HCT116 (cell line): ENCODE measurements around the gene ATP1A1. TPM values are rescaled to one million over a fixed set of nuclear protein-coding genes. Genes with fewer than 3 reads are reported as not detected.

ENCODE experiments used
- ATAC-seq: fragments of 200-7000 bp; cut with Tn5 transposase; 2 replicates; pipeline ENCODE4 v1.9.1; 2020; ENCODE audit warnings: mild to moderate bottlenecking, moderate library complexity
- BruUV-seq: library from RNA; stranded (reverse); fragments of 400-500 nt; replicated peaks from 2 replicates; lab custom pipeline; 2021; lab: Mats Ljungman, UMichigan
- CTCF ChIA-PET: fragments of 300-600 bp; sonication (Branson Sonifier 250); formaldehyde crosslinking; loops from one replicate; lab custom pipeline; 2021; ENCODE audit warnings: antibody characterized with exemption; lab: Charles Lee
- POLR2A ChIA-PET: fragments of 300-600, 350-600 bp; sonication (Branson Sonifier 250); formaldehyde crosslinking; loops from one replicate; lab custom pipeline; 2021; ENCODE audit warnings: antibody characterized with exemption; lab: Charles Lee
- RAD21 ChIA-PET, 2 experiments: fragments of 300-600 bp; sonication (Branson Sonifier 250); formaldehyde crosslinking; loops; one replicate each; lab custom pipeline; 2023; ENCODE audit warnings: low total read pairs in 2 of 2; ENCODE audit not compliant: uncharacterized antibody in 2 of 2, unreplicated experiment in 2 of 2, low non-redundant PET in 1 of 2; lab: Charles Lee
- DNase-seq: peaks from one replicate; pipeline ENCODE4 v3.0.0-alpha.2; 2010; ENCODE audit warnings: low read depth, low spot score
- H2AFZ ChIP-seq: fragments of 200-600 bp; shearing (Covaris generic), sonication (generic); 2 replicates; pipeline ENCODE4 v1.6.1; 2017; ENCODE audit warnings: low read depth, mixed run types, mixed read lengths, antibody characterized with exemption, low read length; ENCODE audit not compliant: poor library complexity, severe bottlenecking
- H3K27ac ChIP-seq: 2 replicates; pipeline ENCODE4 v1.5.1; 2012; ENCODE audit warnings: low read depth, low read length
- H3K27me3 ChIP-seq: fragments of 200-600 bp; sonication (generic); 2 replicates; pipeline ENCODE4 v1.6.1; 2016; ENCODE audit warnings: mixed run types, low read length, mixed read lengths; ENCODE audit not compliant: insufficient read depth
- H3K36me3 ChIP-seq, 2 experiments: fragments of 200-500 bp in 1 of 2; fragments of 200-600 bp in 1 of 2; sonication (Bioruptor generic) in 1 of 2; sonication (generic) in 1 of 2; 2 replicates each; pipeline versions ENCODE4 v1.5.1 to v1.6.1; 2014 to 2016; ENCODE audit warnings: low read length in 2 of 2, inconsistent platforms in 1 of 2, mixed read lengths in 1 of 2, mixed run types in 1 of 2; ENCODE audit not compliant: insufficient read depth in 2 of 2, control insufficient read depth in 1 of 2
- H3K4me1 ChIP-seq, 2 experiments: fragments of 200-600 bp in 1 of 2; sonication (generic) in 1 of 2; 2 replicates each; pipeline versions ENCODE4 v1.5.1 to v1.6.1; 2012 to 2017; ENCODE audit warnings: low read length in 2 of 2, inconsistent platforms in 1 of 2, mild to moderate bottlenecking in 1 of 2, mixed read lengths in 1 of 2, mixed run types in 1 of 2, moderate library complexity in 1 of 2; ENCODE audit not compliant: insufficient read depth in 2 of 2, control insufficient read depth in 1 of 2
- H3K4me2 ChIP-seq: fragments of 200-600 bp; sonication (generic); 2 replicates; pipeline ENCODE4 v1.6.1; 2017; ENCODE audit warnings: mixed run types, low read length, mixed read lengths
- H3K4me3 ChIP-seq, 2 experiments: fragments of 200-600 bp in 1 of 2; sonication (generic) in 1 of 2; replicated peaks in 1 of 2; 2 replicates each; pipeline ENCODE4 v1.5.1; 2011 to 2016; ENCODE audit warnings: low read length in 2 of 2, control low read depth in 1 of 2, low read depth in 1 of 2, mild to moderate bottlenecking in 1 of 2, mixed read lengths in 1 of 2, mixed run types in 1 of 2
- H3K79me2 ChIP-seq: fragments of 200-600 bp; sonication (generic); 2 replicates; pipeline ENCODE4 v1.6.1; 2017; ENCODE audit warnings: mild to moderate bottlenecking, mixed run types, low read length, moderate library complexity, mixed read lengths; ENCODE audit not compliant: insufficient read depth
- H3K9ac ChIP-seq: fragments of 200-600 bp; sonication (generic); 2 replicates; pipeline ENCODE4 v1.6.1; 2016; ENCODE audit warnings: low read length, mixed read lengths
- H3K9me2 ChIP-seq: fragments of 200-600 bp; sonication (generic), shearing (Covaris generic); 2 replicates; pipeline ENCODE4 v1.6.1; 2017; ENCODE audit warnings: mixed run types, mild to moderate bottlenecking, moderate library complexity; ENCODE audit not compliant: insufficient read depth
- H3K9me3 ChIP-seq, 2 experiments: fragments of 200-500 bp in 1 of 2; fragments of 200-600 bp in 1 of 2; sonication (Bioruptor generic) in 1 of 2; sonication (generic) in 1 of 2; 2 replicates each; pipeline ENCODE4 v1.6.1; 2014 to 2017; ENCODE audit warnings: low read length in 2 of 2, mixed read lengths in 2 of 2, inconsistent platforms in 1 of 2, low read depth in 1 of 2, mild to moderate bottlenecking in 1 of 2, mixed run types in 1 of 2, moderate library complexity in 1 of 2; ENCODE audit not compliant: control insufficient read depth in 1 of 2, insufficient read depth in 1 of 2
- H4K20me1 ChIP-seq: fragments of 200-600 bp; sonication (generic), shearing (Covaris generic); 2 replicates; pipeline ENCODE4 v1.6.1; 2017; ENCODE audit warnings: mixed run types, mild to moderate bottlenecking, moderate library complexity; ENCODE audit not compliant: insufficient read depth
- CBX3 ChIP-seq: IDR thresholded peaks from 2 replicates; pipeline ENCODE4 v1.6.1; 2012; ENCODE audit warnings: low read depth
- CEBPB ChIP-seq: IDR thresholded peaks from 2 replicates; pipeline ENCODE4 v1.6.1; 2012; ENCODE audit warnings: low read depth
- EGR1 ChIP-seq: IDR thresholded peaks from 2 replicates; pipeline ENCODE4 v1.6.1; 2012; ENCODE audit warnings: low read depth
- EZH2 ChIP-seq: fragments of 200-600 bp; sonication (generic); IDR thresholded peaks from 2 replicates; pipeline ENCODE4 v1.6.1; 2017; ENCODE audit warnings: antibody characterized with exemption, mixed run types
- EZH2phosphoT487 ChIP-seq: fragments of 200-600 bp; IDR thresholded peaks from 2 replicates; pipeline ENCODE4 v1.6.1; 2018; ENCODE audit warnings: antibody characterized with exemption, borderline replicate concordance
- FOSL1 ChIP-seq: IDR thresholded peaks from 2 replicates; pipeline ENCODE4 v1.6.1; 2012; ENCODE audit warnings: low read depth
- RAD21 ChIP-seq: IDR thresholded peaks from 2 replicates; pipeline ENCODE4 v1.6.1; 2012; ENCODE audit warnings: low read depth, mild to moderate bottlenecking
- ZFX ChIP-seq: fragments of 450-650 bp; IDR thresholded peaks from 2 replicates; pipeline ENCODE4 v1.6.1; 2017
- intact Hi-C: fragments of 100-400 bp; cut with micrococcal nuclease; formaldehyde crosslinking; loops from 2 replicates; pipeline ENCODE4 v1.10.0; 2022
- total RNA-seq: library from RNA; stranded (reverse); gene quantifications from one replicate; pipeline ENCODE4 v1.2.1, GENCODE V29; 2021; ENCODE audit not compliant: unreplicated experiment
- TF ChIP-seq, protein P1 (sequence below): IDR thresholded peaks from 2 replicates; pipeline ENCODE4 v1.6.1; 2011; ENCODE audit warnings: mild to moderate bottlenecking, low read length, moderate library complexity; ENCODE audit not compliant: insufficient replicate concordance; ENCODE audit errors: extremely low read depth
- TF ChIP-seq, protein P2 (sequence below): IDR thresholded peaks from 2 replicates; pipeline ENCODE4 v1.6.1; 2012; ENCODE audit warnings: low read depth

ATP1A1 gene
- total RNA-seq, 1 experiment from 2014 or later: 290 TPM

DNA sequence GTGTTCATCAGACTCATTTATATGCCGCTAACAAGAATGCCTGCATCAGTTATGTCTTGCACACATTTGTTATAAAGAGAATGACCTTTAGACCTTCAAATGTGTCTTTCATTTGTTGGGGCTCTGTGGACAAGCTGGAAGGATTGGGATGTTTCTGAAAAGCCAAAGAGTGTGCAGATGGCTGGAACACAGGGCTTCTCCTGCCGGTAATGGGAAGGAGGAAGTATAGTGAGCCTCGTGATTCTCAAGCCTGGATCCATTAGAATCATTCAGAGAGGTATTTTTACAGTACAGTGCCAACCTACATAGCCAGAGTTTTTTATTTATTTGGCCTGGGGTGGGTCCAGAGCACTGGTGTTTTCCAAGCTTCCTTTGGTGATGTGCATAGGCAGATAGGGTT, 40.6 kb upstream of the ATP1A1 start:
- ATAC-seq: no peak
- Histone ChIP-seq H3K9me3 (no peaks in the 10 kb centered on the region), H3K4me2 (no peak overlapping the region), H2AFZ (no peak overlapping the region), H3K9me2 (no peaks in the 10 kb centered on the region), H3K27me3 (no peaks in the 10 kb centered on the region), H3K4me3 (no peak overlapping the region), H3K36me3 (no peaks in the 10 kb centered on the region), H3K27ac (no peak overlapping the region), H3K79me2 (no peaks in the 10 kb centered on the region), H3K4me1 (no peaks in the 10 kb centered on the region), H3K9ac (no peak overlapping the region), H4K20me1 (no peaks in the 10 kb centered on the region)
- ChIA-PET CTCF (no interaction called here), RAD21 (interaction anchor here in 1 of 2 experiments (0.6 kb wide), 1 partner anchor 20 kb away, joined by 5 read pairs; no protein-coding TSS in a partner anchor), POLR2A (no interaction called here)
- no peak for DNase-seq
- intact Hi-C loops: no loop called here
- BruUV-seq: no TSS peak
- no peak for TF ChIP-seq EGR1
- no peak for TF ChIP-seq CEBPB
- TF ChIP-seq EZH2: no peak
- TF ChIP-seq FOSL1: no peak
- no peak for TF ChIP-seq EZH2phosphoT487
- TF ChIP-seq, protein P1, sequence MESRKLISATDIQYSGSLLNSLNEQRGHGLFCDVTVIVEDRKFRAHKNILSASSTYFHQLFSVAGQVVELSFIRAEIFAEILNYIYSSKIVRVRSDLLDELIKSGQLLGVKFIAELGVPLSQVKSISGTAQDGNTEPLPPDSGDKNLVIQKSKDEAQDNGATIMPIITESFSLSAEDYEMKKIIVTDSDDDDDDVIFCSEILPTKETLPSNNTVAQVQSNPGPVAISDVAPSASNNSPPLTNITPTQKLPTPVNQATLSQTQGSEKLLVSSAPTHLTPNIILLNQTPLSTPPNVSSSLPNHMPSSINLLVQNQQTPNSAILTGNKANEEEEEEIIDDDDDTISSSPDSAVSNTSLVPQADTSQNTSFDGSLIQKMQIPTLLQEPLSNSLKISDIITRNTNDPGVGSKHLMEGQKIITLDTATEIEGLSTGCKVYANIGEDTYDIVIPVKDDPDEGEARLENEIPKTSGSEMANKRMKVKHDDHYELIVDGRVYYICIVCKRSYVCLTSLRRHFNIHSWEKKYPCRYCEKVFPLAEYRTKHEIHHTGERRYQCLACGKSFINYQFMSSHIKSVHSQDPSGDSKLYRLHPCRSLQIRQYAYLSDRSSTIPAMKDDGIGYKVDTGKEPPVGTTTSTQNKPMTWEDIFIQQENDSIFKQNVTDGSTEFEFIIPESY: no peak
- no peak for TF ChIP-seq ZFX
- no peak for TF ChIP-seq RAD21
- TF ChIP-seq, protein P2, sequence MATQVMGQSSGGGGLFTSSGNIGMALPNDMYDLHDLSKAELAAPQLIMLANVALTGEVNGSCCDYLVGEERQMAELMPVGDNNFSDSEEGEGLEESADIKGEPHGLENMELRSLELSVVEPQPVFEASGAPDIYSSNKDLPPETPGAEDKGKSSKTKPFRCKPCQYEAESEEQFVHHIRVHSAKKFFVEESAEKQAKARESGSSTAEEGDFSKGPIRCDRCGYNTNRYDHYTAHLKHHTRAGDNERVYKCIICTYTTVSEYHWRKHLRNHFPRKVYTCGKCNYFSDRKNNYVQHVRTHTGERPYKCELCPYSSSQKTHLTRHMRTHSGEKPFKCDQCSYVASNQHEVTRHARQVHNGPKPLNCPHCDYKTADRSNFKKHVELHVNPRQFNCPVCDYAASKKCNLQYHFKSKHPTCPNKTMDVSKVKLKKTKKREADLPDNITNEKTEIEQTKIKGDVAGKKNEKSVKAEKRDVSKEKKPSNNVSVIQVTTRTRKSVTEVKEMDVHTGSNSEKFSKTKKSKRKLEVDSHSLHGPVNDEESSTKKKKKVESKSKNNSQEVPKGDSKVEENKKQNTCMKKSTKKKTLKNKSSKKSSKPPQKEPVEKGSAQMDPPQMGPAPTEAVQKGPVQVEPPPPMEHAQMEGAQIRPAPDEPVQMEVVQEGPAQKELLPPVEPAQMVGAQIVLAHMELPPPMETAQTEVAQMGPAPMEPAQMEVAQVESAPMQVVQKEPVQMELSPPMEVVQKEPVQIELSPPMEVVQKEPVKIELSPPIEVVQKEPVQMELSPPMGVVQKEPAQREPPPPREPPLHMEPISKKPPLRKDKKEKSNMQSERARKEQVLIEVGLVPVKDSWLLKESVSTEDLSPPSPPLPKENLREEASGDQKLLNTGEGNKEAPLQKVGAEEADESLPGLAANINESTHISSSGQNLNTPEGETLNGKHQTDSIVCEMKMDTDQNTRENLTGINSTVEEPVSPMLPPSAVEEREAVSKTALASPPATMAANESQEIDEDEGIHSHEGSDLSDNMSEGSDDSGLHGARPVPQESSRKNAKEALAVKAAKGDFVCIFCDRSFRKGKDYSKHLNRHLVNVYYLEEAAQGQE: no peak
- TF ChIP-seq CBX3: no peak
